Activated naive CD4-positive, alpha-beta T cell treated with anti-CD3 and anti-CD28 coated beads, Interleukin-2, amount 50 U/mL, for 24 hours (primary cell): ENCODE data around the gene GRHL3.

Source experiments
- H3K27ac Mint-ChIP-seq: one replicate; pipeline ENCODE4 v1.8.0; 2021; ENCODE audit warnings: mild to moderate bottlenecking, mixed read lengths
- H3K27me3 Mint-ChIP-seq: one replicate; pipeline ENCODE4 v1.8.0; 2021; ENCODE audit warnings: mixed read lengths
- H3K36me3 Mint-ChIP-seq: one replicate; pipeline ENCODE4 v1.8.0; 2021; ENCODE audit warnings: mixed read lengths
- H3K4me1 Mint-ChIP-seq: one replicate; pipeline ENCODE4 v1.8.0; 2021; ENCODE audit warnings: mixed read lengths
- H3K4me3 Mint-ChIP-seq: one replicate; pipeline ENCODE4 v1.8.0; 2021; ENCODE audit warnings: mild to moderate bottlenecking, mixed read lengths
- H3K9me3 Mint-ChIP-seq: one replicate; pipeline ENCODE4 v1.8.0; 2021; ENCODE audit warnings: mixed read lengths

GRHL3 gene

DNA sequence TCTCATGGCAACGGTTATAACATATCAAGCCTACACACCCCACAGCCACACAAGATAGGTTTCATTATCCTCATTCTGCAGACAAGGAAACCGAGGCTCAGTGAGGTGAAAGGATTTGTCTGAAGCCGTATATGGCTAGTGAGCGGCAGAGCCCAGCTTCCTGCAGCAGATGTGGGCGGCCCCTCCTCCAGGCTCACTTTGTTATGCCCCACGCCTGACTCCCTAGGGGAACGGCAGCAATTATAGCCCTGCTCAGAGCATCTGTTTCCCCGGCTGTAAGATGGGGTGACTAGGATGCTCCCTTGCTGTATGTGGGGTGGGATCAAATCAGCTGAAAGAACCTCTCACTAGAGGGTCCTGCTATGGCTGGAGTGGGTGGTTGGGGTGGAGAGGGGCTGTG lies 22.1 kb downstream of the GRHL3 start:
- Mint-ChIP-seq H3K27me3 (peaks cover 1% of the 10 kb centered on the region), H3K36me3 (no peaks in the 10 kb centered on the region), H3K9me3 (no peaks in the 10 kb centered on the region), H3K4me3 (no peak overlapping the region), H3K27ac (no peak overlapping the region), H3K4me1 (no peaks in the 10 kb centered on the region)

DNA sequence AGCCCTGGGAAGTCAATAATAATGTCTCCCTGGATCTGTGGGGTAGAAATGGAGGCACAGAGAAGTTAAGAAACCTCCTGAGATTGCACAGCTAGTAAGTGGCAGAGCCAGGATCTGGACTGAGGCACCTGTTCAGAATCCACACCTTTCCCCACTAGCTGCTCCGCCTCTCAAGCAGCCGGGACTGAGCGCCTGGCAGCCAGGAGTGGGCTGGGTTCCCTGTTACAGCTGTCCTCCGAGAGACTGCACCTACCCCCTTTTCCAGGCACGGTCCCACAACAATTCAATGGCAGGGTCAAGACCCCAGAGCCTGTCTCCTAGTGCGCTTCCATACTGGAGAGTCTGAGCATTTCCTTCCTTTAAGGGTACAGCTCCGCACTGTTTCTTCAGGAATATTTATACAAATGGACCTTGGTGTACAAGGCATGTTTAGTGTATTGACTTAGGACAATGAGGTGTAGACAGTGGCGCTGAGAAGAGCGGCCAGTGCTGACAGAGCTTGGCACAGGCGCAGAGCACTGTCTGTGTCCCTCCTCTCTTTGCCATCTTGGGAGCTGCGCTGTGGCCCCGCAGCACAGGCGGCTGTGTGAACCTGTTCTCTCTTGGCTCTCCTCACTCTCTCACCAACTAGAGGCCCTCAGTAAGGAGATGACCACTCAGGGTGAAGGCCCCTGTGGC lies 24.4 kb downstream of the GRHL3 start:
- Mint-ChIP-seq H3K27me3 (no peaks in the 10 kb centered on the region), H3K36me3 (no peaks in the 10 kb centered on the region), H3K27ac (no peak overlapping the region), H3K9me3 (no peaks in the 10 kb centered on the region), H3K4me3 (no peak overlapping the region), H3K4me1 (no peaks in the 10 kb centered on the region)

DNA sequence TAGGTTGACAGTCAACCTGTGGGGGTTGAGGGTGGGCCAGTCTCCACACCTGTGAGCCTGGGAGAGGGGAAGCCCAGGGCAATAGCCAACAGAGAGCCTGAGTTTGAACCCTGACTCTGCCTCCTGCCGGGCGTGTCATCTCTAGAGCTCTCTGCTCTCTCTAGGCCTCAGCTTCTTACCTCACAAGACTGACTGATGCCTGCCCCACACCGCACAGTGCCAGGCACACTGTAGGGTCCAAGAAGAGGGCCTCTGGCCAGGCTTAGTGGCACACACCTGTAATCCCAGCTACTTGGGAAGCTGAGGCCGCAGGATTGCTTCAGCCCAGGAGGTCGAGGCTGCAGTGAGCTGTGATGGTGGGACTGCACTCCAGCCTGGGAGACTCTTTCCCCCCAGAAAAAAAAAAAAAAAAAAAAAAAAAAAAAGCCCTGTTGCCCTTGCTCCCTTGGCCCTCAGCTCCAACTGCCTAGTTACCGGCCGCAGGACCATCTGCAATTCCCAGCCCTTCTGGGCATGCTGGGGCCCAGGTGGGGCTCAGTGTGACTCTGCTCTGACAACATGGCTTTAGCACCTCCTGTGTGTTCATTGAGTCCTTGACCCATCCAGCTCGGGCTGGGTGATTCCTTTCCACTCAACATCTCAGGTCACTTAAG lies 25.1 kb downstream of the GRHL3 start:
- Mint-ChIP-seq H3K36me3 (no peaks in the 10 kb centered on the region), H3K4me3 (no peak overlapping the region), H3K27ac (no peak overlapping the region), H3K4me1 (no peaks in the 10 kb centered on the region), H3K9me3 (no peaks in the 10 kb centered on the region), H3K27me3 (no peaks in the 10 kb centered on the region)

DNA sequence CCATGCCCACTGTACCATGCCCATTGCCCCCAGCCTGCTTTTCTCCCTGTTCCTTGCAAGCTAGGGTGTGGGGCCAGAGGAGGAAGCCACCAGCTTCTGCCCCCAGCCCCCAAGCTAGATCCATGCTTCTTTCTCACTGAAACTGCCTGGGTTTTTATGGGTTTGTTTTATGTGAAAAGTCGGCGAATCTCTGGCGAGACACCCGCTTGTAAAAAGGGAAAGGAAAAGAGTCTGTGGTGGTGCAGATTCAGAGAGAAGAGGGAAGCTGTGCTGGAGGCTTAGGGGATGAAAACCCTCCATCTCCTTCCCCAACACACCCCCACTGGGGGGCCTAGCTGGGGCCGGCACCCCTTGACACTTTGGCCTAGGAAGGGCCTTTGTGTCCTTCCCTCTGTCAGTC lies 26.2 kb downstream of the GRHL3 start:
- H3K27me3 Mint-ChIP-seq, result no peaks in the 10 kb centered on the region
- H3K4me1 Mint-ChIP-seq, result peaks cover 11% of the 10 kb centered on the region
- no peak overlapping the region for H3K4me3 Mint-ChIP-seq
- H3K36me3 Mint-ChIP-seq, result no peaks in the 10 kb centered on the region
- H3K9me3 Mint-ChIP-seq, result no peaks in the 10 kb centered on the region
- no peak overlapping the region for H3K27ac Mint-ChIP-seq

DNA sequence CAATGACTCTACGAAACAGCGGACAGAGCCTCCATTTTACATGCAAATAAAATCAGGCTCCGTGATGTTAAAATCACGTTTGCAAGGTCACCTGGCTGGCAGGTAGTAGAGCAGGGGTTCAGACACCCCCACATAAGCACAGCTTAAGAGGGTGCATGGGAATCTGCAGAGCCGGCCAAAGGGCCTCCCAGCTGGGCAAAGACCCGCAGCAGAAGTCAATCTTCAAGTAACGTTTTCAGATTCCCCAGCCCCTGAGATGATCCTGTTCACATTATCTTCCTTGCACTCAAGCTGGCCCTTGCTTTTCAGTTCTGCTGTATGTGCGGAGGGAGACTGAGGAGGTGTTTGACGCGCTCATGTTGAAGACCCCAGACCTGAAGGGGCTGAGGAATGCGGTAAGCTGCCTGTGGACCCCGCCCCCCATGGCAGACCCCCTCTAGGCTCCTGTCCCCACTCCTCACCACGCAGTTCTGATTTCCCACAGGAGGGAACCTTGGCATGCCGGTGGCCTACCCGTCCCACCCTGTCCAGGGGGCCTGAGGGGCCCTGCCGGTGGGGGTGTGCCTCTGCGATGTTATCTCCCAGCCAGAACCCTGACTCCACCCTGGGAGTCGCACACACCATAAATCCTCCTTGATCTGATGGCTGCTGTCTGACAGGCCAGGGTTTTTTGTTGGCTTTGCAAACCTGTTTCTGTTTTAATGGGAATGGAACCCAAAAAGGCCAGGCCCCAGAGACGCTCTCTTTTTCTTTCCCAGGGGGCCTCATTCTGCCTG lies 28.2 kb downstream of the GRHL3 start:
- Mint-ChIP-seq H3K27me3 (no peaks in the 10 kb centered on the region), H3K27ac (no peak overlapping the region), H3K4me3 (no peak overlapping the region), H3K9me3 (no peaks in the 10 kb centered on the region), H3K36me3 (no peaks in the 10 kb centered on the region), H3K4me1 (peaks cover 26% of the 10 kb centered on the region)

DNA sequence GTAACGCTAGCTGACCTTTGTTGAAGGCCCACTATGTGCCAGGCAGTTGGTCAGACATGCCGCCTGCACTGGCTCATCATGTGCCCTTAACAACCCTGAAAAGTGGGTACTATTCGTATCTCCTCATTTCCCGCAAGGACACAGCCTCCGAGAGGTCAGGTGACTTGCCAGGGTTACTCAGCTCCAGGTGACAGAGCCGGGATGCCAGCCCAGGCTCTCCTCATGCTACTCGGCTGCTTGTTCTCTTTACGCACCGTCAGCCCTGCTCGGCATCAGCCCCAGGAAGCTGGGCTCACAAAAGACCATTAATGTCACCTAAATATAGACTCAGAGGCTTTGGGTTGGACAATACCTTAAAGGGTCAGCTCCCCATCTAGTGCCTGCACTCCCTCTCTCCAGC lies 29.0 kb downstream of the GRHL3 start:
- H3K4me3 Mint-ChIP-seq, result no peak overlapping the region
- H3K27ac Mint-ChIP-seq, result no peak overlapping the region
- H3K27me3 Mint-ChIP-seq, result no peaks in the 10 kb centered on the region
- H3K36me3 Mint-ChIP-seq, result no peaks in the 10 kb centered on the region
- no peaks in the 10 kb centered on the region for H3K9me3 Mint-ChIP-seq
- peaks cover 34% of the 10 kb centered on the region for H3K4me1 Mint-ChIP-seq

DNA sequence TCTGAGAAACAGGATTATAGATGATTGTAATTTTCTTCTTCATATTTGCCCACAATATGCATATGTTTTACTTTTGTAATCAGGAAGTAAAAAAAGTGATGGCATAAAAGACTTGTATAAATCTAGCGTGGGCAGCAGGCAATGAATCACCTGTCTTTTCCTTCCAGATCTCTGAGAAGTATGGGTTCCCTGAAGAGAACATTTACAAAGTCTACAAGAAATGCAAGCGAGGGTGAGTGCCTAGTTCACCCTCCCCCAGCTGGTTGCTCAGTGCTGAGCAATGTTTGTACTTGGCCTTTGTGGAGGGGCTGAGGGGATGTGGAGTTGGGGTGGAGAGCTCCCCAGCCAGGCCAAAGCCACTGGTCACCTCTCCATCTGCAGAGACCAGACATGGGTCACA lies 30.7 kb downstream of the GRHL3 start:
- no peaks in the 10 kb centered on the region for H3K36me3 Mint-ChIP-seq
- H3K4me3 Mint-ChIP-seq, result no peak overlapping the region
- H3K9me3 Mint-ChIP-seq, result no peaks in the 10 kb centered on the region
- H3K27ac Mint-ChIP-seq, result peak overlapping the region; percentile 57
- peaks cover 34% of the 10 kb centered on the region for H3K4me1 Mint-ChIP-seq
- H3K27me3 Mint-ChIP-seq, result no peaks in the 10 kb centered on the region

DNA sequence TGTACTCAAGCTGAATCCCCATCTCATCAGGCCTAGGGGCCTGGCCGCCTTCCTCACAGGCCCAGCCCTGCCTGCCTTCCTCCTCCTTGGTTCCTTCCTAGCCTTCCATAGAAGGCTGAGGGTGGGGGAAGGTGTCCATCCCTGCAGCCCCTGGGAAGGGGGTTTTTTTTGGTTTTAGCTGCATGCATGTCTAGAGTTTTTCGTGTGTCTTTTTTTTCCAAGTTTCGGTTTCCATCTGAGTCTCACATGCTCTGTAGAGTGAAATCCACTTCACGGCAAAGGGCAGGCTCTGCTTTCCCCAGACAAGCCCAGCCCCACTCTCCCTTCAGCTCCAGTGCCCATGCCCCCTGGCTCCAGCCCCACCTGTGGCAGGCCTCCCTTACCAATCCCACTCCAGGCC lies 32.1 kb downstream of the GRHL3 start:
- no peak overlapping the region for H3K27ac Mint-ChIP-seq

DNA sequence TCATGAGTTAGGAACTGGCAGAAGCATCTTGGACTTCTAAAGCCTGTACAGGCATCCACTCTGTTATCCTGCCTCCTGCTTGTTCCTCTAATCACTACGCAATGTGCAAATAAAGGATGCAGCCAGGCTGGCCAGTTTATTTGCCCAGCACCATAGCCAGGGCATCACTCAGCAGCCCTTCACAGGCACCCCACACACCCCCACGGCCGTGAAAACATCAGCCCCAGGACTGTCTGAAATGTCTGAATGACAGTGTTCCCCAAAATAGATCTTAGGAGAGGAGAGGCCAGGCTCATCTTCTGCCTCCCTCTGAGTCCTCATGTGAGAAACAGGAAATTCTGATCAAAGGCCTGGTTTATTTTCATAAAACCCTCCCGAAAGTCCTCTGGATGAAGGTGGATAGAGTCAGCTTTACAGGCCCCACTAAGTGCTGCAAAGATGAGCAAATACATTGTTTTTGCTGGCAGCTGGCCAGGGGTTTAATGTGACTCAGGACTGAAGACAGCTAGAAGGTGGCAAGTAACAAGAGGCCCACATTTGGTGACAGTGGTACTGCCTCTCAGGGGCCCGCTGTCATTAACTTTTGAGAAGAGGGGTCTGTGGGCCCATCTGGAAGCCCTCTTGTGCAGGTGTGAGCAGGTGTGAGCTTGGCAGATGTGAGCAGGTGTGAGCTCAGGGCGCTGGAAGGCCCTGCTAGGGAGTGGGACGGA lies 32.9 kb downstream of the GRHL3 start:
- H3K27ac Mint-ChIP-seq, result no peak overlapping the region
- no peaks in the 10 kb centered on the region for H3K9me3 Mint-ChIP-seq
- H3K4me1 Mint-ChIP-seq, result peaks cover 34% of the 10 kb centered on the region
- H3K36me3 Mint-ChIP-seq, result no peaks in the 10 kb centered on the region
- H3K4me3 Mint-ChIP-seq, result no peak overlapping the region
- no peaks in the 10 kb centered on the region for H3K27me3 Mint-ChIP-seq

More for the DNA sequence above, 32.1 kb downstream of the GRHL3 start:
- Mint-ChIP-seq H3K4me3 (no peak overlapping the region), H3K27me3 (no peaks in the 10 kb centered on the region), H3K9me3 (no peaks in the 10 kb centered on the region), H3K4me1 (peaks cover 34% of the 10 kb centered on the region), H3K36me3 (no peaks in the 10 kb centered on the region)

DNA sequence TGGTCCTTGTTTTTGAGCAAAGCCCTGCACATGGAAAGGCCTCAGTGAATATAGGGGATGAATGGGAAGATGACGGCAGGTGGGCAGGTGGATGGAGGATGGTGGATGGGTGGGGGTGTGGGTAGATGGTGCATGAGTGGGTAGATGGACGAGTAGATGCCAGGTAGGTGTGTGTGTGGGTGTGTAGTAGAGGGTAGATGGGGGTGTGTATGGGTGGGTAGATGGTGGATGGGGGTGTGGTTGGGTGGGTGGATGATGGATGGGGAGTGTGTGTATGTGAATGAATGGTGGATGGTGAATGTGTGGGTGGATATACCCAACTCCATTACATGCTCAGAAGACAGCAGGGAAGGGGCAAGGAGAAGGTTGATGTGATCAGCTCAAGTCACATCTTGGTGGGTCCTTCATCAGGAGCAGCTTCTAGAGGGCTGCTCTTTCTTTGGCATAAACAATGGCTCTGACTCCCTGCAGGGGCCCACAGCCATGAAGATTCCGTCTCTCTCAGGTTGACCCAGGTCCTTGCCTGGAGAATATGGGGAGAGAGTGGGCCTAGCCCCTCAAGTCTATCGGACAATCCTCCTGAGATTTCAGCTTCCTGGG lies 34.2 kb downstream of the GRHL3 start:
- Mint-ChIP-seq H3K27ac (no peak overlapping the region), H3K27me3 (no peaks in the 10 kb centered on the region), H3K36me3 (peaks cover 5% of the 10 kb centered on the region)

DNA sequence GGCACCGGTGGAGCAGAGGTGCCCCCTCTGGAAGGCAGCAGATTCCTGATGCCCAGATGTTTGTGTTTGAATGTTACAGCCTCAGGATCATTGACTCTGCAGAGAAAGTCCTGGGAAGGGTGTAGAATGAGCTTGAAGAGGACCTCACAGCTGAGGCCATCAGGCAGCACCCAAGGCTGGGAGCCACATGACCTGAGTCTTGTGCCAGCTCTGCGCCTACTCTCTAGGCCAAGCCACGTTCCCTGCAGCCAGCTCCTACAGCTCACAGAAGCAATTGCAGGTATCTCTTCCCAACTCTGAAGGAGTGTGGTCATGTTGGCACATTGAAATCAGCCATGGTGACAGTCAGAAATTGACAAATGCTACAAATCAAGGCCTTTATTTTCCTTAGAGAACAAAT lies 36.3 kb downstream of the GRHL3 start:
- peaks cover 22% of the 10 kb centered on the region for H3K4me1 Mint-ChIP-seq
- H3K27me3 Mint-ChIP-seq, result no peaks in the 10 kb centered on the region
- H3K9me3 Mint-ChIP-seq, result no peaks in the 10 kb centered on the region
- peaks cover 5% of the 10 kb centered on the region for H3K36me3 Mint-ChIP-seq
- no peak overlapping the region for H3K27ac Mint-ChIP-seq
- no peak overlapping the region for H3K4me3 Mint-ChIP-seq

More for the DNA sequence above, 34.2 kb downstream of the GRHL3 start:
- H3K9me3 Mint-ChIP-seq, result no peaks in the 10 kb centered on the region
- peaks cover 34% of the 10 kb centered on the region for H3K4me1 Mint-ChIP-seq
- no peak overlapping the region for H3K4me3 Mint-ChIP-seq

DNA sequence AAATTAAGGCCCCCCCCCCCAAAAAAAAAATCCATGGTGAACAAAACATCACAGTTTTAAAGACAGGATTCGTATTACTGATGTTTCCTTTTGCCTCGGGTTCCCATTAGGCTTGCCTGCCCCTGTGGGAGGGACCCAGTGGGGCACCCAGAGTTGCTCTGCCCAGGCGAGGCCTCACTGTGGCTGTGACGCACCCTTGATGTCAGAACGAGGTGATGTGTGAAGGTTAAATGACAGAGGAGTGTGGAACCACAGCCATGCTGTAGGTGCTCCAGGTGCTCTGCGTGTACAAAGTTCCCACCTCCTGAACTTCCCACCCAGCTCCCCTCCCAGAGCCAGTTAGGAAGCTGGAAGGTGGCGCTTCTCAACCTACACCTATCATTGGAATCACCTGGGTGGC lies 37.9 kb downstream of the GRHL3 start:
- Mint-ChIP-seq H3K27ac (no peak overlapping the region), H3K4me3 (no peak overlapping the region), H3K9me3 (no peaks in the 10 kb centered on the region), H3K36me3 (peaks cover 8% of the 10 kb centered on the region), H3K27me3 (no peaks in the 10 kb centered on the region), H3K4me1 (peaks cover 11% of the 10 kb centered on the region)

DNA sequence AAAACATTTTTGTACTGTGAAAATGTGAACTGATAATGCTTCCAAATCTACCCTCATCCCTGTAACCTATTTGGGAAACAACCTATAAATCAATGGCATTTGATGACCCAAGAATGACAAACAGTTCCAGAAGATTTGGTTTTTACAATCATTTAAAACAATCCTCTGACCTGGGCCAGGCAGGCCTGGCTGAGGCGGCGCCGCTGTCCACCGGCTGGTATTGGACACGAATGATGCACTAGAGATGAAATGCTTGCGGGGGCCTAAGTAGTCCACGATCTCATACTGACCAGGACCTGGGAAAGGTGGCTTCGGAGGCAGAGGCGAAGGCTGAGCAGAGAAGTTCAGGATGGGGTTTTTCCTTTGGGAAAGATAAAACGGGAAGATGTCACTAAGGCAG lies 41.5 kb downstream of the GRHL3 start:
- no peaks in the 10 kb centered on the region for H3K27me3 Mint-ChIP-seq

DNA sequence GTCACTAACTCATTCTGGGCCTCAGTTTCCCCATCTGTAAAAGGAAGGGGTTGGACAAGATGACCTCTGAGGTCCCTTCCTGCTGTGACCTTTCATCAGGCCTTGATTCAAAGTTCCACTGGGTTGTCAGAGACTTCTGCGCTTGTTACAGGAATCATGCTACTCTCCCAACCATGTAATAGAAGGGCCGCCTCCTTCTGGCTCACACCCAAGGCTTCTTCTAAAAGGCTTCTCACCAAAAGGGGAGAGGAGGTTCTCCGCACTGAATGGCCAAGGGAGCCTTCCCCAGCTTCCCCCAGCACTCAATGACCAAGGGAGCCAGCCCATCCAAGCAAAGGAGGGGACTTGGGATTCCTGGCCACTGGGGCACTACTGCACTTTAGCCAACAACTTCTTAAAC lies 42.7 kb downstream of the GRHL3 start:
- H3K4me3 Mint-ChIP-seq, result no peak overlapping the region
- no peak overlapping the region for H3K27ac Mint-ChIP-seq
- H3K9me3 Mint-ChIP-seq, result no peaks in the 10 kb centered on the region
- H3K36me3 Mint-ChIP-seq, result peaks cover 8% of the 10 kb centered on the region
- no peaks in the 10 kb centered on the region for H3K27me3 Mint-ChIP-seq
- H3K4me1 Mint-ChIP-seq, result peaks cover 8% of the 10 kb centered on the region

More for the DNA sequence above, 41.5 kb downstream of the GRHL3 start:
- H3K9me3 Mint-ChIP-seq, result no peaks in the 10 kb centered on the region
- H3K27ac Mint-ChIP-seq, result no peak overlapping the region
- H3K36me3 Mint-ChIP-seq, result peaks cover 8% of the 10 kb centered on the region
- H3K4me3 Mint-ChIP-seq, result no peak overlapping the region
- peaks cover 8% of the 10 kb centered on the region for H3K4me1 Mint-ChIP-seq

DNA sequence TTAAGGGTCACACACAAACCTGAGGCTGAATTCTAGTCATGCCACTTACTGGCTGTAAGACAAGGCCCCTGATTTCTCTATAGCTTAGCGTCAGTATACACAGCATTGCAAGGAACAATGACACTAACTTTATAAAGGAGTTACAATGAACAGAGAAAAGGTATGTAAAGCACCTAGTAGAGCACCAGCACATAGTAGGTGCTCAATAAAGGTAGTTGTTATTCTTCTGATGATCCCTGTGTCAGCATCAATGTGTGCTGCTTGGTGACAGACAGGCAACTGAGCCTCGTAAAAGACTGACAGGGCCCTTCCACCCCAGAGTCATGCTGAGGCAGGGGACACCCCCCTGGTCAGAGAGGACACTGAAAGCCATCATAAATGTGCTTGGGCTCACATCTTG lies 43.2 kb downstream of the GRHL3 start:
- Mint-ChIP-seq H3K27me3 (no peaks in the 10 kb centered on the region), H3K9me3 (no peaks in the 10 kb centered on the region), H3K4me3 (no peak overlapping the region), H3K27ac (no peak overlapping the region), H3K36me3 (peaks cover 8% of the 10 kb centered on the region), H3K4me1 (peaks cover 8% of the 10 kb centered on the region)
